Keratinocyte (primary cell): Measurements from ENCODE around the gene BCAP31. TPM values are rescaled to one million over a fixed set of nuclear protein-coding genes. Genes with fewer than 3 reads are reported as not detected.

Source experiments
- DNase-seq: peaks from one replicate; pipeline ENCODE4 v3.0.0-alpha.2; 2011; ENCODE audit warnings: low read depth, missing footprints, low spot score
- FAIRE-seq: peaks from 2 replicates; lab custom pipeline; 2011; peaks lifted over from hg19 to GRCh38; lab: Jason Lieb, UNC
- H2AFZ ChIP-seq: 2 replicates; pipeline ENCODE4 v1.6.0; 2012; ENCODE audit warnings: low read length, control low read depth, inconsistent platforms; ENCODE audit not compliant: control insufficient read depth
- H3K27ac ChIP-seq: 2 replicates; pipeline ENCODE4 v1.5.1; 2011; ENCODE audit warnings: low read length; ENCODE audit not compliant: control insufficient read depth, insufficient read depth
- H3K27me3 ChIP-seq: 3 replicates; pipeline ENCODE4 v1.6.0; 2011; ENCODE audit warnings: low read length; ENCODE audit not compliant: control insufficient read depth, insufficient read depth; ENCODE audit errors: extremely low read depth
- H3K36me3 ChIP-seq, 2 experiments: 2 replicates in 1 of 2; 3 replicates in 1 of 2; pipeline ENCODE4 v1.5.1; 2011; ENCODE audit warnings: low read length in 2 of 2, mild to moderate bottlenecking in 1 of 2; ENCODE audit not compliant: control insufficient read depth in 2 of 2, insufficient read depth in 2 of 2; ENCODE audit errors: extremely low read depth in 1 of 2
- H3K4me1 ChIP-seq: 3 replicates; pipeline ENCODE4 v1.5.1; 2011; ENCODE audit warnings: low read length; ENCODE audit not compliant: control insufficient read depth, insufficient read depth; ENCODE audit errors: extremely low read depth
- H3K4me2 ChIP-seq: 3 replicates; pipeline ENCODE4 v1.6.0; 2011; ENCODE audit warnings: low read depth, low read length; ENCODE audit not compliant: control insufficient read depth, insufficient read depth; ENCODE audit errors: extremely low read depth
- H3K4me3 ChIP-seq, 3 experiments: fragments of 200-600 bp in 1 of 3; sonication (generic) in 1 of 3; 2 replicates in 2 of 3; 3 replicates in 1 of 3; pipeline ENCODE4 v1.5.1; 2011 to 2016; ENCODE audit warnings: low read length in 3 of 3, mild to moderate bottlenecking in 3 of 3, control low read depth in 2 of 3, inconsistent platforms in 1 of 3, low read depth in 1 of 3, mixed read lengths in 1 of 3, mixed run types in 1 of 3, moderate library complexity in 1 of 3; ENCODE audit not compliant: control insufficient read depth in 2 of 3, insufficient read depth in 2 of 3; ENCODE audit errors: extremely low read depth in 1 of 3
- H3K79me2 ChIP-seq: 2 replicates; pipeline ENCODE4 v1.6.0; 2012; ENCODE audit warnings: low read length; ENCODE audit not compliant: control insufficient read depth, insufficient read depth
- H3K9ac ChIP-seq: 3 replicates; pipeline ENCODE4 v1.6.0; 2011; ENCODE audit warnings: low read length; ENCODE audit not compliant: control insufficient read depth, insufficient read depth; ENCODE audit errors: extremely low read depth
- H3K9me1 ChIP-seq: 3 replicates; pipeline ENCODE4 v1.6.0; 2011; ENCODE audit warnings: low read length; ENCODE audit not compliant: control insufficient read depth, insufficient read depth; ENCODE audit errors: extremely low read depth
- H3K9me3 ChIP-seq: 2 replicates; pipeline ENCODE4 v1.5.1; 2012; ENCODE audit warnings: low read depth, low read length; ENCODE audit not compliant: control insufficient read depth
- H4K20me1 ChIP-seq: 3 replicates; pipeline ENCODE4 v1.6.0; 2011; ENCODE audit warnings: low read length; ENCODE audit not compliant: control insufficient read depth, insufficient read depth; ENCODE audit errors: extremely low read depth
- CTCF ChIP-seq, 3 experiments: IDR thresholded peaks in 1 of 3; conservative IDR thresholded peaks in 1 of 3; optimal IDR thresholded peaks in 1 of 3; 2 replicates in 2 of 3; 3 replicates in 1 of 3; pipeline versions ENCODE3 to v1.5.1; 2011; ENCODE audit warnings: low read length in 3 of 3, mild to moderate bottlenecking in 3 of 3, moderate library complexity in 2 of 3, control low read depth in 1 of 3, inconsistent platforms in 1 of 3; ENCODE audit not compliant: insufficient read depth in 2 of 3; ENCODE audit errors: extremely low read depth in 1 of 3
- EZH2 ChIP-seq: IDR thresholded peaks from one replicate; pipeline ENCODE4 v1.6.1; 2012; ENCODE audit warnings: inconsistent platforms, mild to moderate bottlenecking, low read length, moderate library complexity
- dilution Hi-C: fragments of 300-500 bp; cut with MboI; formaldehyde crosslinking; loops from one replicate; pipeline ENCODE4 v1.7.0; 2020; ENCODE audit warnings: low sequenced_read_pairs; ENCODE audit not compliant: extremely low pct_ligation_motif_present
- polyA plus RNA-seq, 5 experiments: library from polyadenylated mRNA; depleted of rRNA in 3 of 5; stranded (reverse) in 3 of 5; stranded (forward) in 1 of 5; unstranded in 1 of 5; fragments of >200 nt; gene quantifications; 1 replicate in 1 of 5; 2 replicates in 3 of 5; 3 replicates in 1 of 5; pipeline versions ENCODE4 v1.2.1 to v1.2.3, GENCODE V29; 2011 to 2012; ENCODE audit warnings: missing spikeins in 2 of 5, low read depth in 1 of 5, low replicate concordance in 1 of 5

BCAP31 gene
- polyA plus RNA-seq, 1 donor (not counting 4 experiments of a cell fraction or from before 2014, with no cell fraction given) = 262 TPM

- H3K4me3 ChIP-seq = no peak overlapping the region
- TF ChIP-seq EZH2 (no peak), CTCF (optimal IDR thresholded peaks at IDR 0.05 in 1 of 3, IDR thresholded peaks at IDR 0.05 in 1 of 3, conservative IDR thresholded peaks at IDR 0.05 in 1 of 3; ENCODE audit: extremely low read depth in 1 of 3, insufficient read depth in 2 of 3, low read length in 3 of 3) (no peak)
- H3K27ac ChIP-seq = no peak overlapping the region
- FAIRE-seq (no peak), DNase-seq (no peak)
- H3K9me3 ChIP-seq = no peaks in the 10 kb centered on the region
- no peaks in the 10 kb centered on the region for H3K36me3 ChIP-seq
- H3K9me1 ChIP-seq = no peaks in the 10 kb centered on the region
- H3K4me2 ChIP-seq = no peak overlapping the region
- H3K79me2 ChIP-seq = peaks cover 11% of the 10 kb centered on the region
- no peak overlapping the region for H3K9ac ChIP-seq
- H3K4me1 ChIP-seq = peaks cover 8% of the 10 kb centered on the region
- no peaks in the 10 kb centered on the region for H4K20me1 ChIP-seq
- no peak overlapping the region for H2AFZ ChIP-seq
- no peaks in the 10 kb centered on the region for H3K27me3 ChIP-seq
- dilution Hi-C loops = no loop called here
Observed at GRCh38 chrX:153686711-153687110, 37.5 kb downstream of the BCAP31 start.

DNA sequence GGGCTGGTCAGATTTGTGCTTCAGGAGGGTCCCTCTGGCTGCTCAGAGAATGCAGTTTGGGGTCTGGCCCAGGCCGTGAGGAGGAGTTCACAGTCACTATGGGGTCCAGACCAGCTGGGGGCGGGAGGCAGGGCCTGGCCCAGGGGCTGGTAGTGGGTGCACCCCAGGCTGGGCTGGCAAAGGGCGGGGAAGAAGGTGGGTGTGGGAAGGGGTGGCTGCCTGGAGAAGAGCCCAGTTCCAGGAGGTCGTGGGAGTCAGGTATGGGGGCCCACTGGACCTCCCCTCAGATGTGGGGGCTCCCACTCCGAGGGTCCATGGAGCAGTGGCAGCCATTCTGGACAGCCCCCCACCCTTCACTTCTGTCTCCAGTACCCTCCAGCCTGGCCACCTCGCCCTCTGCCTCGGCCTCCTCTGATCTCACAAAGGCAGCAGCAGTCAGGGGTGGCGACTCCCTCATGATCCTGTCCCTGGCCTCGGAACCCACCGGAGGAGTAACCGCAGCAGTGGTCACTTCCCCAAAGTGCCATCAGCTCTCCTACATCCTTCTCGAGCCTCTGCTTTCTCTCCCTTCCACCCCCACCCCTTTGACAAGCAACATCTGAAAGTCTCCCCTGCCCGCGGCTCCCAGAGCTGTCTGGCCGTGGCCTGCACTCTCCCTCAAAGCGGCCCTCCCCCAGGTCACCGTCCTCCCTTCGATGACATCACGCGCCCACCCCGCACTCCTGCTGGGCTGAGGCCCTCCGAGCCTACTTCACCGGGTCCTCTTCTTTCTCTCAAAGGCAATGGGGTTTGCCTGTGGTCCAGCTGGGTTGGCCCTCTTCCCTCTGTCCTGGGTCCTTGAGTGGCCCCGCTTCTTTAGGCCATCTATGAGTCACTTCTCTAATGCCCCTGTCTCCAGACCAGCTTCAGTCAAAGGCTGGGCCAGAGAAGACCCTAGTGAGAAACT is 38.2 kb downstream of the BCAP31 start:
- TF ChIP-seq CTCF (optimal IDR thresholded peaks at IDR 0.05 in 1 of 3, IDR thresholded peaks at IDR 0.05 in 1 of 3, conservative IDR thresholded peaks at IDR 0.05 in 1 of 3; ENCODE audit: extremely low read depth in 1 of 3, insufficient read depth in 2 of 3, low read length in 3 of 3) = no peak
- TF ChIP-seq EZH2 = no peak
- Histone ChIP-seq H3K9me3 (no peaks in the 10 kb centered on the region), H3K27ac (no peak overlapping the region), H3K79me2 (peaks cover 11% of the 10 kb centered on the region), H3K9me1 (no peaks in the 10 kb centered on the region), H3K4me3 (no peak overlapping the region), H3K4me1 (peaks cover 8% of the 10 kb centered on the region), H3K27me3 (no peaks in the 10 kb centered on the region), H3K4me2 (no peak overlapping the region), H2AFZ (no peak overlapping the region), H3K9ac (no peak overlapping the region), H4K20me1 (no peaks in the 10 kb centered on the region), H3K36me3 (no peaks in the 10 kb centered on the region)
- FAIRE-seq (no peak), DNase-seq (no peak)
- dilution Hi-C loops = no loop called here
